Fibroblast of pulmonary artery (primary cell): ENCODE results near the gene TAS1R3.

Source experiments
- DNase-seq: peaks from one replicate; pipeline ENCODE4 v3.0.0-alpha.2; 2010; ENCODE audit warnings: low read depth
- H3K4me3 ChIP-seq: replicated peaks from 2 replicates; pipeline ENCODE4 v1.5.1; 2011; ENCODE audit warnings: low read depth, mild to moderate bottlenecking, control low read depth, low read length, moderate library complexity
- TF ChIP-seq, protein P1 (sequence below): IDR thresholded peaks from 2 replicates; pipeline ENCODE4 v1.5.1; 2011; ENCODE audit warnings: mild to moderate bottlenecking, control low read depth, low read length, inconsistent platforms; ENCODE audit errors: missing control alignments

Gene TAS1R3

GRCh38 chr1:1292442-1292779 lies 38.7 kb upstream of the TAS1R3 start:
- DNase-seq, result no peak
- H3K4me3 ChIP-seq, result no peak overlapping the region
- TF ChIP-seq, protein P1, sequence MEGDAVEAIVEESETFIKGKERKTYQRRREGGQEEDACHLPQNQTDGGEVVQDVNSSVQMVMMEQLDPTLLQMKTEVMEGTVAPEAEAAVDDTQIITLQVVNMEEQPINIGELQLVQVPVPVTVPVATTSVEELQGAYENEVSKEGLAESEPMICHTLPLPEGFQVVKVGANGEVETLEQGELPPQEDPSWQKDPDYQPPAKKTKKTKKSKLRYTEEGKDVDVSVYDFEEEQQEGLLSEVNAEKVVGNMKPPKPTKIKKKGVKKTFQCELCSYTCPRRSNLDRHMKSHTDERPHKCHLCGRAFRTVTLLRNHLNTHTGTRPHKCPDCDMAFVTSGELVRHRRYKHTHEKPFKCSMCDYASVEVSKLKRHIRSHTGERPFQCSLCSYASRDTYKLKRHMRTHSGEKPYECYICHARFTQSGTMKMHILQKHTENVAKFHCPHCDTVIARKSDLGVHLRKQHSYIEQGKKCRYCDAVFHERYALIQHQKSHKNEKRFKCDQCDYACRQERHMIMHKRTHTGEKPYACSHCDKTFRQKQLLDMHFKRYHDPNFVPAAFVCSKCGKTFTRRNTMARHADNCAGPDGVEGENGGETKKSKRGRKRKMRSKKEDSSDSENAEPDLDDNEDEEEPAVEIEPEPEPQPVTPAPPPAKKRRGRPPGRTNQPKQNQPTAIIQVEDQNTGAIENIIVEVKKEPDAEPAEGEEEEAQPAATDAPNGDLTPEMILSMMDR, result no peak

DNA sequence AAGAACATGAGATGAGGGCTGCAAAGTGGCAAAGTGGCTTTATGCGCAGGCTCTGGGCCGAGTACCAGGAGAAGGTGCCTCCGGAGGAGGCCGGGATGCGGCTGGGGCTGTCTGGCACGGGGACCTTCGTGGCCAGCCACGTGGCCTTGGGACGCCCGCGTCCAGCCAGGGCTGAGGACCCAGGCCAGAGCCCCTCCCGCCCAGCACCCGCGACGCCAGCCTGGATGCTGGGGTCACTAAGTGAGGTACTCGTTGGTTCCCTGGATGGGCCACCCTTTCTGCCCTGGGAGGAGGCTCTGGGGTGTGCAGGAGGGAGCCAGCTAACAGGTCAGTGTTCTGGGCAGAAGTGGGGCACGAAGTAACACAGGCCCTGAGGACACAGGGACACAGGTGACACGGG lies 38.2 kb upstream of the TAS1R3 start:
- no peak for DNase-seq
- TF ChIP-seq, protein P1, result no peak
- H3K4me3 ChIP-seq, result no peak overlapping the region

DNA sequence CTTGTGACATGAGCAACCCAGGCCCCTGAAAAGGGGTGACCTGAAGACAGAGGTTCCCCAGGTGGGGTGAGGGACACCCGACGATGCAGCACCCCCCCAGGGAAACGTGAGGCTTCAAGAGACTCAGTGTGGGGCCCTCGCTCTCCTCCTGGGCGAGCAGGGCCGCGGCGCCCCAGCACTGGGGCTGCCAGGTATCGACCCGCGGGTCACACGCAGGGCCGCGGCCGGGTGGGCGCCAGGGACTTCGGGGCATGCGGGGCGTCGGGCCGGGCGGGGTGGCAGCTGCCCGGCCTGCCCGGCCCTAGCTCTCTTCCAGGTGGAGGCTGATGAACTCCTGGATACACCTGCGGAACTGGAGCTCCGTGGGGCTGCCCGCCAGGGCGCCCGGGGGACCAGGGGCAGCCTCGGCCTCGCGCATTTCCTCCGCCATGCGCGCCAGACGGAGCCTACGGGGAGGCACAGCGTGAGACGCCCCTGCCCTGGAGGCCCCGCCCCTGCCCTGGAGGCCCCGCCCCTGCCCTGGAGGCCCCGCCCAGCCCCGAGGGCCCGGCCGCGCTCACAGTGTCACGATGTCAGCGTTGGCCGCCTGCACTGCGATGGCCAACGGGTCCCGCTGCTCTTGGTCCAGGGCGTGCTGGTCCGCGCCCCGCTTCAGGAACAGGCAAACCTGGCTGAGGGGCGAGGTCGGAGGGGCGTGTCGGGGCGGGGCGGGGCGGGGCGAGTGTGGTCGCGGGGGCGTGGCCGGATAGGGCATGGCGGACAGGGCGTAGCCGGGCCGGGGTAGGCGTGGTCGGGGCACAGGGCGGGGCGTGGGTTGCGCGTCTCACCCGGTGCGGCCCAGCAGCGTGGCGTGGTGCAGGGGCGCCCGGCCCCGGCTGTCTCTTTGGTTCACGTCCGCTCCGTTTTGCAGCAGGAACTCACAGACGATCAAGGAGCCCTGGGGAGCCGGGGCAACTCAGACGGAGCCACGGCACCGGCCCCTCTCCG lies 37.5 kb upstream of the TAS1R3 start:
- TF ChIP-seq, protein P1, result no peak
- H3K4me3 ChIP-seq, result no peak overlapping the region
- no peak for DNase-seq

GRCh38 chr1:1294250-1294890 lies 36.7 kb upstream of the TAS1R3 start:
- no peak for DNase-seq
- TF ChIP-seq, protein P1, result no peak
- H3K4me3 ChIP-seq, result no peak overlapping the region

DNA sequence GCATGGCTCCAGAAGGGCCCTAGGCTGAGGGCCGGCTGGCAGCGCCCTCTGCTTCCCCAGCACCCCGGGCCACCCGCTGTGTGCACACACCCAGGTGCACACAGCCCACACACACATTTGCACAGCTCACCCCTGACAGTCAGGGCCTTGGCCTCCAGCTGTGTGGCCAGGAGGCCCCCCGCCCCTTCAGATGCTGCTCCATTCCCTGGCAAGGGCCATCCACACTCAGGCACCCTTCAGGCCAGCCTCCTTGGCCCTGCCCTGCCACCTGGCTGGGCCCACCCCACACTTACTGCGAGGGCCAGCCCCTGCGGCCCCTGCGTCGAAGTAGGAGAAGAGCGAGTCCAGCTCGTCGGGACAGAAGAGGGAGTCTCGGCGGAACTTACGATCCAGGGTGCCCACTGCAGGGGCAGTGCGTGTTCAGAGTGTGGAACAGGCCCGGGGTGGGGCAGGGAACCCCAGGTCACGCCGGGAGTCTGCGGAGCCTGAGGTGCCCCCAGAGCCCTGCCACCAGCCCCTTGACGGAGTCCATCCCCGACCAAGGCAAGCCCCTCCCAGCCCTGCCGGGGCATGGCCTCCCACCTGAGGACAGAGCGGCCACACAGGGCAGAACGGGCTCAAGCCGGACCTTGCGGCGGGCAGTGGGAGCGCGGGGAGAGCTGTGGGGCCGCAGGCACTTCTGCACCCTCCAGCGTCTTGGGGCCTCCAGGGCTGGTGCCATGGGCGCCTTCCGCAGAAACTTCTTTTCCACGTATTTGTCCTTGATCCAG lies 35.7 kb upstream of the TAS1R3 start:
- TF ChIP-seq, protein P1, result no peak
- no peak overlapping the region for H3K4me3 ChIP-seq
- DNase-seq, result no peak

DNA sequence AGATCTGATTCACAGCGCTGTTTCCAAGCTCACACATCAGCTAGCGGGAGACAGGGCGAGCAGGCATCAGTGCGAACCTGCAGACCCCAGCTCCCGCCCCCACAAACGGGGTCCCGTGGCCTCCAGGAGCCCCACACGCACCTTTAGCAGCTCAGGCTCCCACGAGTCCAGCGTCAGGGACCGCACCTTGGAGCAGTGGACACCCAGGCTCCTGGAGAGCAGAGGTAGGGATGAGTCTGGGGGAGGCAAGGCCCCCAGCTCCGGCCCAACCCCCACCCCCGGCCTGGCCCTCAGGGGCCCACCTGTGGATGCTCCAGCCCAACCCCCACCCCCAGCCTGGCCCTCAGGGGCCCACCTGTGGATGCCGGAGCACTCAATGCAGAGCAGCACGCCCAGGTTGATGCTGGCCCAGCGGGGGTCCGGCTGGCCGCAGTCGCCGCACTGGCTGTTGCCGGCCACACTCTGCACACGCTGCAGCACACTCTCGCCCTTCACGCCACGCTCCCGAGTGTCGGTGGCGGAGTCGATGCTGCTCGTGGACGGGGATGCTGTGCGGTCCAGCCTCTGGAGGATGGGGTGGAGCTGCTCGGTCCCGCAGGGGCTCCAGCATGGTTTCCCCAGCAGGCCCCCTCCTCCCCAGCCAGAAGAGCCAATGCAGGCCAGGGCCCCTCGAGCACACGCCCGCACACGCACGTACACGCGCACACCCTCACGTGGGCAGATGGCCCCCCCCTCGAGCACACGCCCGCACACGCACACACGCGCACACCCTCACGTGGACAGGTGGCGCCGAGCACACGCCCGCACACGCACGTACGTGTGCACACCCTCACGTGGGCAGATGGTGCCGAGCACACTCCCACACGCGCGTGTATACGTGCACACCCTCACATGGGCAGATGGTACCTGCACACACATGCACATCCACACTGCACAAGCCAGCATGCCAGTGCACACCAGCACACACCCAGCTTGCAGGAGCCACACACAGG lies 34.7 kb upstream of the TAS1R3 start:
- H3K4me3 ChIP-seq, result no peak overlapping the region
- TF ChIP-seq, protein P1, result no peak
- DNase-seq, result no peak
